GM18526 (cell line): Measurements from ENCODE around the gene DDRGK1.

Experiments used
- POLR2A ChIP-seq: IDR thresholded peaks from 3 replicates; pipeline ENCODE4 v1.6.1; 2011; ENCODE audit not compliant: insufficient read length; ENCODE audit errors: extremely low read depth

The DDRGK1 gene

GRCh38 chr20:3227506-3227905 lies 23.0 kb upstream of the DDRGK1 start:
- TF ChIP-seq POLR2A: no peak

- no peak for TF ChIP-seq POLR2A
Observed at GRCh38 chr20:3226864-3227263, 22.4 kb upstream of the DDRGK1 start.

GRCh38 chr20:3226093-3226492 lies 21.6 kb upstream of the DDRGK1 start:
- TF ChIP-seq POLR2A: no peak

- TF ChIP-seq POLR2A: no peak
Observed at GRCh38 chr20:3224681-3225421, 20.4 kb upstream of the DDRGK1 start.

- TF ChIP-seq POLR2A: no peak
Observed at GRCh38 chr20:3223994-3224680, 19.7 kb upstream of the DDRGK1 start.

GRCh38 chr20:3223651-3223993 lies 19.1 kb upstream of the DDRGK1 start:
- TF ChIP-seq POLR2A: no peak

- TF ChIP-seq POLR2A: no peak
Observed at GRCh38 chr20:3222635-3223600, 18.4 kb upstream of the DDRGK1 start.

- no peak for TF ChIP-seq POLR2A
Observed at GRCh38 chr20:3221398-3222226, 17.1 kb upstream of the DDRGK1 start.

- no peak for TF ChIP-seq POLR2A
Observed at GRCh38 chr20:3218307-3218988, 14.0 kb upstream of the DDRGK1 start.

- no peak for TF ChIP-seq POLR2A
Observed at GRCh38 chr20:3213226-3213625, 8.7 kb upstream of the DDRGK1 start.

- TF ChIP-seq POLR2A: no peak
Observed at GRCh38 chr20:3210346-3210745, 5.9 kb upstream of the DDRGK1 start.

- TF ChIP-seq POLR2A: no peak
Observed at GRCh38 chr20:3209946-3210317, 5.5 kb upstream of the DDRGK1 start.

- TF ChIP-seq POLR2A: peak; percentile 79
Observed at GRCh38 chr20:3209257-3209945, 4.9 kb upstream of the DDRGK1 start, which contains the start of gene ITPA. Gene ITPA, plus strand, starts transcription at chr20:3209498. Its CDS starts 54 bp downstream, at chr20:3209552.
